Astrocyte (in vitro differentiated cells and primary cell): Measurements from ENCODE around the gene LRPAP1. TPM values are rescaled to one million over a fixed set of nuclear protein-coding genes. Genes with fewer than 3 reads are reported as not detected.

Experiments
- DNase-seq: peaks from one replicate; pipeline ENCODE4 v3.0.0-alpha.2; 2010; ENCODE audit warnings: low read depth
- FAIRE-seq: peaks from 2 replicates; lab custom pipeline; 2011; peaks lifted over from hg19 to GRCh38; lab: Jason Lieb, UNC
- H2AFZ ChIP-seq: 2 replicates; pipeline ENCODE4 v1.6.0; 2012; ENCODE audit warnings: low read depth, low read length, inconsistent platforms
- H3K27ac ChIP-seq: 2 replicates; pipeline ENCODE4 v1.5.1; 2011; ENCODE audit warnings: low read depth, low read length, inconsistent platforms
- H3K27me3 ChIP-seq: 2 replicates; pipeline ENCODE4 v1.6.0; 2011; ENCODE audit warnings: low read length, inconsistent platforms; ENCODE audit not compliant: insufficient read depth
- H3K36me3 ChIP-seq: 2 replicates; pipeline ENCODE4 v1.5.1; 2011; ENCODE audit warnings: low read length, inconsistent platforms; ENCODE audit not compliant: insufficient read depth
- H3K4me1 ChIP-seq: 2 replicates; pipeline ENCODE4 v1.5.1; 2011; ENCODE audit warnings: low read length, inconsistent platforms; ENCODE audit not compliant: insufficient read depth
- H3K4me2 ChIP-seq: 2 replicates; pipeline ENCODE4 v1.6.0; 2012; ENCODE audit warnings: low read length, inconsistent platforms
- H3K4me3 ChIP-seq: 2 replicates; pipeline ENCODE4 v1.5.1; 2011; ENCODE audit warnings: low read depth, mild to moderate bottlenecking, low read length, inconsistent platforms; ENCODE audit not compliant: insufficient read depth
- H3K79me2 ChIP-seq: 2 replicates; pipeline ENCODE4 v1.6.0; 2012; ENCODE audit warnings: mild to moderate bottlenecking, low read length, inconsistent platforms; ENCODE audit not compliant: insufficient read depth
- H3K9ac ChIP-seq: 2 replicates; pipeline ENCODE4 v1.6.0; 2012; ENCODE audit warnings: mild to moderate bottlenecking, low read length, inconsistent platforms
- H3K9me3 ChIP-seq: 2 replicates; pipeline ENCODE4 v1.5.1; 2012; ENCODE audit warnings: low read depth, mild to moderate bottlenecking, low read length, inconsistent platforms; ENCODE audit not compliant: insufficient read depth
- H4K20me1 ChIP-seq: 2 replicates; pipeline ENCODE4 v1.6.0; 2012; ENCODE audit warnings: low read length, inconsistent platforms; ENCODE audit not compliant: insufficient read depth
- H3K27ac Mint-ChIP-seq: one replicate; pipeline ENCODE4 v1.8.0; 2021; ENCODE audit warnings: mild to moderate bottlenecking, mixed read lengths; ENCODE audit not compliant: unreplicated experiment
- H3K27me3 Mint-ChIP-seq: one replicate; pipeline ENCODE4 v1.8.0; 2021; ENCODE audit warnings: low read depth, mixed read lengths; ENCODE audit not compliant: unreplicated experiment
- H3K36me3 Mint-ChIP-seq: one replicate; pipeline ENCODE4 v1.8.0; 2021; ENCODE audit warnings: low read depth, mixed read lengths; ENCODE audit not compliant: unreplicated experiment
- H3K4me1 Mint-ChIP-seq: one replicate; pipeline ENCODE4 v1.8.0; 2021; ENCODE audit warnings: low read depth, mixed read lengths; ENCODE audit not compliant: unreplicated experiment
- H3K4me3 Mint-ChIP-seq: one replicate; pipeline ENCODE4 v1.8.0; 2021; ENCODE audit warnings: mild to moderate bottlenecking, moderate library complexity, mixed read lengths; ENCODE audit not compliant: unreplicated experiment
- H3K9me3 Mint-ChIP-seq: one replicate; pipeline ENCODE4 v1.8.0; 2021; ENCODE audit warnings: mild to moderate bottlenecking, mixed read lengths; ENCODE audit not compliant: unreplicated experiment
- EZH2 ChIP-seq: IDR thresholded peaks from 2 replicates; pipeline ENCODE4 v1.6.1; 2012; ENCODE audit warnings: mild to moderate bottlenecking, low read length, inconsistent platforms; ENCODE audit not compliant: insufficient read depth
- total RNA-seq: library from RNA; stranded (reverse); gene quantifications from 2 replicates; pipeline ENCODE4 v1.2.1, GENCODE V29; 2021
- TF ChIP-seq, protein P1 (sequence below): IDR thresholded peaks from 2 replicates; pipeline ENCODE4 v1.5.1; 2011; ENCODE audit warnings: low read depth, mild to moderate bottlenecking, inconsistent platforms, low read length, moderate library complexity; ENCODE audit not compliant: insufficient read depth

LRPAP1 gene
- total RNA-seq, 1 donor from 2014 or later, result 191 TPM

DNA sequence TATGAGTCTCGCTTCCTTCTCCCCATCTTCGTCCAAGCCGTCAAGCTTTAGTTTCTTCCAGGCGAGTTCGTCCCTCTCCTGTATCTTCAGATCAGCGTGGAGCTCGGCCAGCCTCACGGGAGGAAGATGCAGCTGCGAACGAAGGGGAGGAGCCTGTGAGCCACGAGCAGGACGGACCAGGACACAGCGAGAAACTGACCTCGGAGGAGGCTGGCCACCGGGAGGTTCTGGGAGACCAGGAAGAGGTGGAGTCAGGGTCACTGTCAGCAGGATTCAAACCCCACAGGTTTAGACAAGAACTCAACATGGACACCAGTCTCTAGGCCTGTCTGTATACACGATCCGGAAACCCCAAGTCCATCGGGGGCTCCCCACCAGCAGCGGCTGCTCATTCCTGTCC, 7.3 kb downstream of the LRPAP1 start:
- Mint-ChIP-seq H3K27ac (no peak overlapping the region), H3K36me3 (peaks cover 11% of the 10 kb centered on the region), H3K4me1 (peaks cover 3% of the 10 kb centered on the region), H3K4me3 (peak overlapping the region; percentile 15), H3K9me3 (no peaks in the 10 kb centered on the region), H3K27me3 (no peaks in the 10 kb centered on the region)
- FAIRE-seq (no peak), DNase-seq (no peak)
- Histone ChIP-seq H3K27ac (no peak overlapping the region), H3K79me2 (peaks cover 37% of the 10 kb centered on the region), H3K4me3 (no peak overlapping the region), H3K9me3 (no peaks in the 10 kb centered on the region), H3K27me3 (no peaks in the 10 kb centered on the region), H3K36me3 (no peaks in the 10 kb centered on the region), H3K9ac (no peak overlapping the region), H4K20me1 (peaks cover 68% of the 10 kb centered on the region), H3K4me2 (no peak overlapping the region), H2AFZ (no peak overlapping the region), H3K4me1 (no peaks in the 10 kb centered on the region)
- TF ChIP-seq, protein P1, sequence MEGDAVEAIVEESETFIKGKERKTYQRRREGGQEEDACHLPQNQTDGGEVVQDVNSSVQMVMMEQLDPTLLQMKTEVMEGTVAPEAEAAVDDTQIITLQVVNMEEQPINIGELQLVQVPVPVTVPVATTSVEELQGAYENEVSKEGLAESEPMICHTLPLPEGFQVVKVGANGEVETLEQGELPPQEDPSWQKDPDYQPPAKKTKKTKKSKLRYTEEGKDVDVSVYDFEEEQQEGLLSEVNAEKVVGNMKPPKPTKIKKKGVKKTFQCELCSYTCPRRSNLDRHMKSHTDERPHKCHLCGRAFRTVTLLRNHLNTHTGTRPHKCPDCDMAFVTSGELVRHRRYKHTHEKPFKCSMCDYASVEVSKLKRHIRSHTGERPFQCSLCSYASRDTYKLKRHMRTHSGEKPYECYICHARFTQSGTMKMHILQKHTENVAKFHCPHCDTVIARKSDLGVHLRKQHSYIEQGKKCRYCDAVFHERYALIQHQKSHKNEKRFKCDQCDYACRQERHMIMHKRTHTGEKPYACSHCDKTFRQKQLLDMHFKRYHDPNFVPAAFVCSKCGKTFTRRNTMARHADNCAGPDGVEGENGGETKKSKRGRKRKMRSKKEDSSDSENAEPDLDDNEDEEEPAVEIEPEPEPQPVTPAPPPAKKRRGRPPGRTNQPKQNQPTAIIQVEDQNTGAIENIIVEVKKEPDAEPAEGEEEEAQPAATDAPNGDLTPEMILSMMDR, result no peak
- no peak for TF ChIP-seq EZH2

DNA sequence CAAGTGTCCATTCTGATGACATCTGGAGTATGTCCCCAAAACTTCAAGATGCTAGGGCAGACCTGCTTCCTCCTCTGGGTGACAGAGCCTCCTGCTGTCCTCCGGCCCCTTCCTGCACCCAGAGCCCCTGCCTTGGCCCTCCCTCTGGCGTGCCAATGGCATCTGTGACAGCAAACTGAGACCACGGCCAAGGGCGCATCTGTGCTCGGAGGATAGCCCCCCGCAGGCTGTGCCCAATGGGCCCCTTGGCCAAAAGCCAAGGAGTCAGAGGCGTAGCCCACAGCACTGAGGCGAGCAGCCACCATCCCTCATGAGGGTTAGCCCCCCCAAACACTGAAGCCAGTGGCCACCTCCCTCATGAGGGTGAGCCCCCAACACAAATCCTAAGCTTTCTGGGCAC, 7.9 kb downstream of the LRPAP1 start:
- Histone ChIP-seq H3K4me3 (no peak overlapping the region), H3K9ac (no peak overlapping the region), H3K27me3 (no peaks in the 10 kb centered on the region), H4K20me1 (peaks cover 65% of the 10 kb centered on the region), H3K4me2 (no peak overlapping the region), H3K9me3 (no peaks in the 10 kb centered on the region), H3K79me2 (peaks cover 31% of the 10 kb centered on the region), H2AFZ (no peak overlapping the region), H3K36me3 (no peaks in the 10 kb centered on the region), H3K4me1 (no peaks in the 10 kb centered on the region), H3K27ac (no peak overlapping the region)
- Mint-ChIP-seq H3K27ac (no peak overlapping the region), H3K4me3 (no peak overlapping the region), H3K4me1 (peaks cover 3% of the 10 kb centered on the region), H3K9me3 (no peaks in the 10 kb centered on the region), H3K27me3 (no peaks in the 10 kb centered on the region), H3K36me3 (peaks cover 15% of the 10 kb centered on the region)
- no peak for FAIRE-seq
- DNase-seq, result no peak
- no peak for TF ChIP-seq EZH2
- TF ChIP-seq, protein P1, result no peak

DNA sequence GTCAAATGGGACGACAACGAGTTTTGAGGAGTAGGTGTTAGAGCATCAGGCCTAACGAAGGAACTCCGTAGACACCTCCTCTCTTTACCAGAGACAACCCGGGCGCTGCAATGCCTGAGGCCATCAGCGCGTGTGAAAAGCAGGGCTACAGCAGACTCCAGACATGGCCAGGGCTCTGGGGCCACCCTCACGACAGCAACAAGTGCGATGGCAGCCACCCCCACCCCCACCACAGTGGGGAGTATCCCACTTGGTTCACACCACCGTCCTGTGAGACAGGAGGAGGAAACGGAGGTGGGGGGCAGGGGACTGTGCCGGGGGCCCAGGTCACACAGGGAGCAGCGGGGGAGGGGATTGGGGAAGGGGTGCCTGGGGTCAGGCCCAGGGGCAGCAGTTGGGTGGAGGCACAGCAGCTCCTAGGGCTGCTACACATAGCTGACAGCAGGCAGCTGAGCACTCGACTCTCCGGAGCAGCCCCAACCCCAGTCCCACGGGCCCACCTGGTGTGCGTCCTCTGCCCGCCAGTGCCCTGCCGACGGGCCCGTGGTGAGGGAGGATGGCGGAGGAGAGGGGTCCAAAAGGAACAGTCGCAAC, 8.5 kb downstream of the LRPAP1 start:
- Histone ChIP-seq H3K27me3 (no peaks in the 10 kb centered on the region), H3K4me1 (no peaks in the 10 kb centered on the region), H3K4me3 (no peak overlapping the region), H3K9me3 (no peaks in the 10 kb centered on the region), H2AFZ (no peak overlapping the region), H3K36me3 (no peaks in the 10 kb centered on the region), H4K20me1 (peaks cover 61% of the 10 kb centered on the region), H3K4me2 (no peak overlapping the region), H3K9ac (no peak overlapping the region), H3K79me2 (peaks cover 27% of the 10 kb centered on the region), H3K27ac (no peak overlapping the region)
- Mint-ChIP-seq H3K36me3 (peaks cover 16% of the 10 kb centered on the region), H3K4me1 (peaks cover 3% of the 10 kb centered on the region), H3K27me3 (no peaks in the 10 kb centered on the region), H3K9me3 (no peaks in the 10 kb centered on the region), H3K27ac (no peak overlapping the region), H3K4me3 (no peak overlapping the region)
- no peak for DNase-seq
- no peak for TF ChIP-seq EZH2
- TF ChIP-seq, protein P1, result no peak
- no peak for FAIRE-seq
